Lung (tissue), 12 donors: ENCODE results near the gene C16orf46. TPM values are rescaled to one million over a fixed set of nuclear protein-coding genes. Genes with fewer than 3 reads are reported as not detected.
A peak's percentile ranks its signal among the peaks of the same experiment; 100 is the strongest.

Experiments
- ATAC-seq: fragments of 200-7000 bp; cut with Tn5 transposase; one replicate; pipeline ENCODE4 v1.9.1; 2020; ENCODE audit warnings: moderate number of reproducible peaks; ENCODE audit not compliant: insufficient read depth, low FRiP score
- DNase-seq, 3 donors: peaks; one replicate each; pipeline ENCODE4 v3.0.0-alpha.2; 2013 to 2017
- H3K27ac ChIP-seq, 2 donors: one replicate each; pipeline ENCODE4 v1.5.1; 2013; ENCODE audit warnings: mild to moderate bottlenecking in 2 of 2, moderate library complexity in 2 of 2, control low read depth in 1 of 2, inconsistent platforms in 1 of 2, low read depth in 1 of 2, low read length in 1 of 2
- H3K27me3 ChIP-seq, 3 donors: one replicate each; pipeline ENCODE4 v1.5.1; 2013; ENCODE audit warnings: low read length in 2 of 3; ENCODE audit not compliant: control insufficient read depth in 3 of 3, insufficient read depth in 3 of 3
- H3K36me3 ChIP-seq, 4 donors: one replicate each; pipeline ENCODE4 v1.5.1; 2013; ENCODE audit warnings: low read length in 4 of 4, mild to moderate bottlenecking in 1 of 4, moderate library complexity in 1 of 4; ENCODE audit not compliant: control insufficient read depth in 4 of 4, insufficient read depth in 4 of 4
- H3K4me1 ChIP-seq, 5 donors: one replicate each; pipeline ENCODE4 v1.5.1; 2013; ENCODE audit warnings: low read length in 5 of 5, mild to moderate bottlenecking in 2 of 5, moderate library complexity in 1 of 5; ENCODE audit not compliant: control insufficient read depth in 5 of 5, insufficient read depth in 5 of 5
- H3K4me3 ChIP-seq: one replicate; pipeline ENCODE4 v1.5.1; 2013; ENCODE audit warnings: mild to moderate bottlenecking, control low read depth, moderate library complexity
- H3K9ac ChIP-seq, 2 donors: one replicate each; pipeline ENCODE4 v1.5.1; 2013; ENCODE audit warnings: low read length in 2 of 2, control low read depth in 1 of 2; ENCODE audit not compliant: insufficient read depth in 1 of 2
- H3K9me3 ChIP-seq, 4 donors: one replicate each; pipeline ENCODE4 v1.5.1; 2013; ENCODE audit warnings: low read length in 3 of 4, mild to moderate bottlenecking in 1 of 4, moderate library complexity in 1 of 4; ENCODE audit not compliant: control insufficient read depth in 4 of 4, insufficient read depth in 3 of 4
- CTCF ChIP-seq: IDR thresholded peaks from 2 replicates; pipeline ENCODE4 v1.5.1; 2012; ENCODE audit warnings: mild to moderate bottlenecking; ENCODE audit errors: control extremely low read depth, extremely low read depth
- WGBS, 2 donors: extraction: QIAGEN DNeasy Blood & Tissue Kit; methylation state at CpG; one replicate each; pipeline ENCODE4 v1.1.7; 2013; 5-methylcytosine and 5-hydroxymethylcytosine counted together
- polyA plus RNA-seq, 2 donors: library from polyadenylated mRNA; stranded (reverse); fragments of 200-250 nt; gene quantifications; one replicate each; pipeline ENCODE4 v1.2.1, GENCODE V29; 2013
- total RNA-seq, 2 donors: library from RNA; depleted of rRNA in 1 of 2; stranded (reverse); fragments of >200 nt in 1 of 2; gene quantifications; one replicate each; pipeline ENCODE4 v1.2.1, GENCODE V29; 2014 to 2021
- donor health status: control.
- donor health status: control.
- donor health status: Bipolar disorder and iron deficiency.
- donor health status: healthy.
- donor health status: DM: yes; HTN: yes; CAD: no.

The C16orf46 gene
- total and polyA plus RNA-seq, 4 donors, result 1.0 to 4.4 (median 1.8) TPM

GRCh38 chr16:81107511-81107910 is 30.5 kb upstream of the C16orf46 start:
- no peak for DNase-seq
- H3K9me3 ChIP-seq, result peaks cover 0 to 4% (median 0%) of the 10 kb centered on the region in 4 donors
- H3K9ac ChIP-seq, result no peak overlapping the region
- H3K36me3 ChIP-seq, result no peaks in the 10 kb centered on the region
- no peaks in the 10 kb centered on the region for H3K4me1 ChIP-seq
- WGBS, 2 donors, result 73 to 84% methylated on average over 11 of the region's 11 CpGs
- no peaks in the 10 kb centered on the region for H3K27me3 ChIP-seq
- TF ChIP-seq CTCF, result no peak
- no peak overlapping the region for H3K27ac ChIP-seq
- ATAC-seq, result no peak
- no peak overlapping the region for H3K4me3 ChIP-seq

- Histone ChIP-seq H3K27me3 (no peaks in the 10 kb centered on the region), H3K4me1 (no peaks in the 10 kb centered on the region), H3K36me3 (no peaks in the 10 kb centered on the region), H3K9me3 (peaks cover 0 to 4% (median 0%) of the 10 kb centered on the region in 4 donors), H3K9ac (no peak overlapping the region), H3K27ac (no peak overlapping the region), H3K4me3 (no peak overlapping the region)
- 56 to 73% methylated on average over 8 of the region's 8 CpGs for WGBS, 2 donors
- TF ChIP-seq CTCF, result no peak
- ATAC-seq (no peak), DNase-seq (peak in 2 of 3 donors; percentile 18 to 26)
Observed at GRCh38 chr16:81106826-81107503, 29.9 kb upstream of the C16orf46 start.

GRCh38 chr16:81105946-81106345 is 28.9 kb upstream of the C16orf46 start:
- Histone ChIP-seq H3K4me3 (no peak overlapping the region), H3K9me3 (peaks cover 0 to 2% (median 0%) of the 10 kb centered on the region in 4 donors), H3K4me1 (no peaks in the 10 kb centered on the region), H3K27me3 (no peaks in the 10 kb centered on the region), H3K36me3 (no peaks in the 10 kb centered on the region), H3K9ac (no peak overlapping the region), H3K27ac (no peak overlapping the region)
- DNase-seq (no peak), ATAC-seq (no peak)
- TF ChIP-seq CTCF, result no peak
- WGBS, 2 donors, result 70 to 72% methylated on average over 1 of the region's 1 CpG

- H3K9ac ChIP-seq, result no peak overlapping the region
- H3K9me3 ChIP-seq, result no peaks in the 10 kb centered on the region
- no peaks in the 10 kb centered on the region for H3K27me3 ChIP-seq
- H3K4me1 ChIP-seq, result peaks cover 0 to 2% (median 0%) of the 10 kb centered on the region in 5 donors
- ATAC-seq, result no peak
- no peak for DNase-seq
- H3K36me3 ChIP-seq, result no peaks in the 10 kb centered on the region
- H3K4me3 ChIP-seq, result no peak overlapping the region
- WGBS, 2 donors, result 90 to 96% methylated on average over 9 of the region's 9 CpGs
- no peak overlapping the region for H3K27ac ChIP-seq
- no peak for TF ChIP-seq CTCF
Observed at GRCh38 chr16:81101702-81102101, 24.7 kb upstream of the C16orf46 start.
